Osteocyte (in vitro differentiated cells): Measurements from ENCODE around the gene PTPRM. TPM values are rescaled to one million over a fixed set of nuclear protein-coding genes. Genes with fewer than 3 reads are reported as not detected.
A peak's percentile ranks its signal among the peaks of the same experiment; 100 is the strongest.

Experiments
- DNase-seq: peaks from one replicate; pipeline ENCODE4 v3.0.0; 2021; ENCODE audit warnings: mixed read lengths; ENCODE audit not compliant: unreplicated experiment; ENCODE audit errors: extremely low spot score
- H3K27ac Mint-ChIP-seq: one replicate; pipeline ENCODE4 v1.8.0; 2021; ENCODE audit warnings: mild to moderate bottlenecking, mixed read lengths; ENCODE audit not compliant: unreplicated experiment
- H3K27me3 Mint-ChIP-seq: one replicate; pipeline ENCODE4 v1.8.0; 2021; ENCODE audit warnings: mixed read lengths; ENCODE audit not compliant: unreplicated experiment
- H3K36me3 Mint-ChIP-seq: one replicate; pipeline ENCODE4 v1.8.0; 2021; ENCODE audit warnings: mixed read lengths; ENCODE audit not compliant: unreplicated experiment
- H3K4me1 Mint-ChIP-seq: one replicate; pipeline ENCODE4 v1.8.0; 2021; ENCODE audit warnings: mixed read lengths; ENCODE audit not compliant: unreplicated experiment
- H3K4me3 Mint-ChIP-seq: one replicate; pipeline ENCODE4 v1.8.0; 2021; ENCODE audit warnings: mild to moderate bottlenecking, moderate library complexity, mixed read lengths; ENCODE audit not compliant: unreplicated experiment
- H3K9me3 Mint-ChIP-seq: one replicate; pipeline ENCODE4 v1.8.0; 2021; ENCODE audit warnings: mixed read lengths; ENCODE audit not compliant: unreplicated experiment
- CTCF ChIP-seq: fragments of 200-600 bp; sonication (generic); IDR thresholded peaks from 2 replicates; pipeline ENCODE4 v1.5.0; 2021; ENCODE audit warnings: antibody characterized with exemption, mild to moderate bottlenecking, moderate library complexity
- total RNA-seq: library from RNA; stranded (reverse); gene quantifications from 2 replicates; pipeline ENCODE4 v1.2.1, GENCODE V29; 2021

PTPRM gene
- total RNA-seq, 1 donor from 2014 or later: 105 TPM

- H3K4me3 Mint-ChIP-seq: no peak overlapping the region
These were observed 761.0 kb downstream of the PTPRM start for GRCh38 chr18:8328126-8328525.

GRCh38 chr18:8329186-8329771 lies 762.2 kb downstream of the PTPRM start:
- peaks cover 3% of the 10 kb centered on the region for H3K36me3 Mint-ChIP-seq
- no peak for DNase-seq
- no peak overlapping the region for H3K4me3 Mint-ChIP-seq
- H3K9me3 Mint-ChIP-seq: peaks cover 4% of the 10 kb centered on the region
- H3K4me1 Mint-ChIP-seq: peaks cover 28% of the 10 kb centered on the region
- no peaks in the 10 kb centered on the region for H3K27me3 Mint-ChIP-seq
- TF ChIP-seq CTCF: no peak
- H3K27ac Mint-ChIP-seq: no peak overlapping the region

More at GRCh38 chr18:8328126-8328525, 761.0 kb downstream of the PTPRM start:
- no peak for DNase-seq
- TF ChIP-seq CTCF: no peak
- H3K36me3 Mint-ChIP-seq: peaks cover 8% of the 10 kb centered on the region
- H3K27me3 Mint-ChIP-seq: no peaks in the 10 kb centered on the region
- peak overlapping the region; percentile 60 for H3K27ac Mint-ChIP-seq
- H3K4me1 Mint-ChIP-seq: peaks cover 28% of the 10 kb centered on the region
- peaks cover 4% of the 10 kb centered on the region for H3K9me3 Mint-ChIP-seq

GRCh38 chr18:8330575-8330974 lies 763.5 kb downstream of the PTPRM start:
- no peak for DNase-seq
- Mint-ChIP-seq H3K27ac (no peak overlapping the region), H3K4me3 (no peak overlapping the region), H3K27me3 (no peaks in the 10 kb centered on the region), H3K9me3 (no peaks in the 10 kb centered on the region), H3K36me3 (peaks cover 8% of the 10 kb centered on the region), H3K4me1 (peaks cover 28% of the 10 kb centered on the region)
- no peak for TF ChIP-seq CTCF

- TF ChIP-seq CTCF: no peak
- H3K36me3 Mint-ChIP-seq: peaks cover 6% of the 10 kb centered on the region
- H3K27ac Mint-ChIP-seq: no peak overlapping the region
- H3K27me3 Mint-ChIP-seq: no peaks in the 10 kb centered on the region
- DNase-seq: no peak
- H3K4me3 Mint-ChIP-seq: no peak overlapping the region
- no peaks in the 10 kb centered on the region for H3K9me3 Mint-ChIP-seq
- peaks cover 25% of the 10 kb centered on the region for H3K4me1 Mint-ChIP-seq
These were observed 765.2 kb downstream of the PTPRM start for GRCh38 chr18:8332286-8332685.

- no peaks in the 10 kb centered on the region for H3K27me3 Mint-ChIP-seq
These were observed 766.8 kb downstream of the PTPRM start for GRCh38 chr18:8333961-8334360.

More at GRCh38 chr18:8333961-8334360, 766.8 kb downstream of the PTPRM start:
- TF ChIP-seq CTCF: no peak
- Mint-ChIP-seq H3K4me1 (peaks cover 8% of the 10 kb centered on the region), H3K4me3 (no peak overlapping the region), H3K9me3 (no peaks in the 10 kb centered on the region), H3K36me3 (peaks cover 6% of the 10 kb centered on the region), H3K27ac (no peak overlapping the region)
- no peak for DNase-seq
